ENCODE measurements around the gene PLPP1.

PLPP1 gene

DNA sequence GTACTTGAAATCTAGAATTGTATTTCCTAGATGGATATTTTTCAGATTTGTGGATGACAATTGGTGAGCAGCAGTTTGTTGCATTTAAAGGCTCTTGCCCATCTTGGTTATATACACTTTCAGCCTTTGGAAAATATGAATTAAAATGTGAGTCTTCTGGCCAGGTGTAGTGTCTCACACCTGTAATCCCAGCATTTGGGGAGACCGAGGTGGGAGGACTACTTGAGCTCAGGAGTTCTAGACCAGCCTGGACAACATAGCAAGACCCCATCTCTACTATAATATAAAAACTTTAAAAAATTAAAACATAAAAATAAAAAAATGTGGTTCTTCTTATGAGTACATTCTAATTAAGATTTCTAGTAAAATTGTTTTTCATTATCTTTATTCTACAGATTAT lies 125.0 kb downstream of the PLPP1 start:
- no peak for DNase-seq (ENCODE audit: low read depth, low spot score)

DNA sequence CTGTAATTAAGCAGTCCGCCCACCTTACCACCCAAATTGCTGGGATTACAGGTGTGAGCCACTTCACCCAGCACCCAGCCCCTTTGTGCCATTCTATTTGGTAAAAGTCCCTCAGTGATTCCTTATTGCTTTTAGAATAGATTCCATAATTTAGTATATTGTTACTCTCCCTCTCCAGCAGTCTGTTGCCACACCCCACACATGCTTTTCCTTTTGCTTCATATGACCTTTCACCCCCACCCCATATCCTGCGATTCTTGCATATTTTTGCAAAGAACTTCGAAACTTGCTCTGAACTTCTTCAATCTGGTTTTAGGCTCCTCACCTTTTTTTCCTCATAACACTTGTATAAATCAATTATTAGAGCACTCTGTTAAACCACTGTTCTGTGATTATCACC lies 126.8 kb downstream of the PLPP1 start:
- DNase-seq (ENCODE audit: low read depth, low spot score): no peak

DNA sequence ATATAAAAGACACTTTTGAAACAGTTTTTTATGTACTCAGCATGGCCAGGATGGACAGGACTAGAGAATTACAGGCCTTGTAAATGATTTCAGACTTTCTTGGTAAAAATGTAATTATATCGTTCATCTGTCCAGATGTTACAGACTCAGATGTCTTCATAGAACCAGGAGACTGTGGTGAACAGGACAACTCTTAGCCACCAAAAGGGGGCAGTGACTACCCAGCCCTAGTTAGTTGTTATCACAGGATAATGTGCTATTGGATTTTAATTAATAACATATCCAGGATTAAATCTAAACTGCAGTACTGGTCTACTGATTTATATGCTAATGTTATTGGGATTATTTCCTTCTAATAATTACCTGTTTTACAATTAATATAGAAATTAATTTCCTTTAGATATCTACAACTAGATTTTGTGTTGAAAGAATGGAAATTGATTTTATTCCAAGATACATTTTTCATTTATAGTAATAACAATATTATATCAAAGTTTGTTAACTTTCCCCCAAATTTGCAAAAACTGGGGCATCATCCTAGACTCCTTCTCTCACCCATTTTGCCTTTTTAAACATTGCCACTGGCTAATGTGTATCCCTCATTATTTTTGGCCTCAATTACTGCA lies 127.6 kb downstream of the PLPP1 start:
- DNase-seq (ENCODE audit: low read depth, low spot score): no peak

DNA sequence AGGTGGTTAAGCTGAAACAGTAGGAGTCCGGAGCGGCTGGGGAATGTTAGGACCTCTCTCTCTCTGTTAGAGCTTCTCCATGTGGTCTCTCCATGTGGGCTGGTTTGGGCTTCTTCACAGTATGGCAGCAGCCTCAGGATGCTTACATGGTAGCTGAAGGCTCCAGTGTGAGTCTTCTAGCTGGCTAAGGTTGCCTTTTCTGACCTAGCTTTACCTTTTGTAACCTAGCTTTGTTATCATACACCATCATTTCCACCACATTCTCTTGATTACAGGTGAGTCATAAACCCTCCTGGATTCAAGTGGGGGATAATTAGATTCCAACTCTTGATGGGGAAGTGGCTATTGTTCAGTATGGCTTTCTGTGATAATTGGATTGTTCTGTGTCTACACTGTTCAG lies 128.5 kb downstream of the PLPP1 start:
- no peak for DNase-seq (ENCODE audit: low read depth, low spot score)

DNA sequence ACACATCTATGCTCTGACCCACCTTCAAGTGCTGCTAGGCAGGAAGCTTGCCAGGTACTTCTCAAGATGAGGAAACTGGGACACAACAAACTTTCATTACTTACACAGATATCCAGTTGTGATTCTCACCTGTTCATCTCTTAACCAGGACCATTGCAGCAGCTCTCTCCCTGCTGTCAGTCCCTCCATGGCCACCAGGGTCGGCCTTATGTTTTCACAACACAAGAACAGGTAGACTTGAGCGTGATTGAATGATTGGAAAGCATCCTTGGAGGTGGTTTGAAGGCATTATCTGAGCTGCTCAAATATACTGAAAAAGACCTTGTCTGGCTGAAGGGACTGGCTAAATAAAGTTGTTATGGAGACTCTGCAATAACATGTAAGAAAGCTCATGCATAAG lies 132.6 kb downstream of the PLPP1 start:
- no peak for DNase-seq (ENCODE audit: low read depth, low spot score)

DNA sequence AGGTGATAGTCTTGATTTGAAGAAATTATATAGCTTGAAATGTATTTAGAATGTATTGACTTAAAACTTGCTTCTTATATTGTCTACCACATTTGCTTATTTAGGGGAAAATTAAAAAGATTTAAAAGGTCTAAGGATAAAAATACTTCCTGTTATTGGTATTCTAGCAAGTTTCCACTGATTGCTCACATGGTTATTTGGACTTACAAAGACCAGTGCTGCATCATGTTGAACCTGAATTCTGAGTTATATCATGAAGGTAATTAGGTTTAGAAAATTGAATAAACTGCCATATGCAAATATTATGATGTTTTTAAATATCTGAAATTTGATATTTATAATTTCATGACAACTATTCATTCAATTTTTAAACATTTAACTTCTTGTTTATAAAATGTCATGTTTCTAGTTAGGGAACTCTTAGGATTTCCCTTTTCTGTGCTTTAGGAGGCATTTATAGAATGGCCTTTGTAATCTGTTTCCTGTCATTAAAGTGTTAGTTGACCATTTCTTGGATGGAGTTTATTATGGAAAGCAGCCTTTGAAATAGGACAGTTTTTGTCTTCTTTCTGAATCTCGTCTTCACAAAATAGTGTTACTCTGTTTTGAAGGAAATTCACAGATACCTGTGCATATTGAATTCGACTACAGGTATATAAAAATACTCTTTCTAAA lies 141.1 kb downstream of the PLPP1 start:
- DNase-seq (ENCODE audit: low read depth, low spot score): no peak

DNA sequence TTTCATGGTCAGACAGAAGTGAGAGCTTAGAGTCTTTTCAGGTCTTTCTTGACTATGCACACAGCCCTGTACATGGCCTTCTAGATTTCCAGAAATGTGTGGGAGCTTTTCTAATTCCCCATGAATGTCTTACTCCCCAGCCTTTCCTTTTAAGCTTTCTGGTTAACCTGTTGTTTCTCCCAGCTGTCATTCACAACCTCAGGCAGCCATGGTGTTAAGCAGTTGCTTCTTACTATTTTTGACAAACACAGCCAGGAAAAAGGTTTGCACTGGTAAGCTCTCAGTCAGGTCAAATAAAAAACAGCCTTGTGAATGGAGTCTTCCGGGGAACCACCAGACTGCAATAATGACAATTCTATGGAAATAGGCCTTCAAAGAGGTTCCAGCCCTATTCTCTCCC lies 142.1 kb downstream of the PLPP1 start:
- DNase-seq (ENCODE audit: low read depth, low spot score): no peak

DNA sequence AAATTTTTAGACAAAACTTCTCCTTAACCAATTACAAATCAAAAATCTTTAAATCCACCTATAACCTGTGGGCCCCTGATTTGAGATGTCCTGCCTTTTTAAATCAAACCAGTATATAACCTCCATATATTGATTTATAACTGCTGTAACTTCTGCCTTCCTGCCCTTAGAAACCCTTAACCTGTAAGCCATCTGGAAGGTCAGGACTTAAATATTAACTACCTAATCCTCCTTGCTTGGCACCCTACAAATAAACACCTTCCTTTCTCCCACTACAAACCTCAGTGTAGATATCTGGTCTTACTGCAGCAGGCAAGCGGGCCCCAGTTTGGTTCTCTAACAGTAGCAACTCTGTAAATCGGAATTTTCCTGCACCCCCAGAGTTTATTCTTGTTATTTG lies 143.1 kb downstream of the PLPP1 start:
- no peak for DNase-seq (ENCODE audit: low read depth, low spot score)

DNA sequence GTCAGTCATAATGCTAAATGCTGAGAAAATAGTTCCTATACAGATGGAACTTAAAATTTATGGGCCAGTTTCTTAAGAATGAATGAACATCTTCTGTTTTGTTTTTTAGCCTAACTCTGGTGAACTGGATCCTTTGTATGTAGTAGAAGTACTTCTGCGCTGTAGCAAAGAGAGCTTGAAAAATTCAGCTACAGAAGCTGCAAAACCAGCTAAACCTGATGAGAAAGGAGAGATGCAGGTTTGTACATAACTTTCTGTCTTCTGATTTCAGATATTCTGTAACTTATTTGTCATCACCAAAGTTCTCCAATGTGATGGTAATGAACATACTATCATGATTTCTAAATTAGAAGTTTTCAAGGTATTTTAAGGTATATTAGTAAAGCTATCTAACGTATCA lies 146.9 kb downstream of the PLPP1 start:
- no peak for DNase-seq (ENCODE audit: low read depth, low spot score)

DNA sequence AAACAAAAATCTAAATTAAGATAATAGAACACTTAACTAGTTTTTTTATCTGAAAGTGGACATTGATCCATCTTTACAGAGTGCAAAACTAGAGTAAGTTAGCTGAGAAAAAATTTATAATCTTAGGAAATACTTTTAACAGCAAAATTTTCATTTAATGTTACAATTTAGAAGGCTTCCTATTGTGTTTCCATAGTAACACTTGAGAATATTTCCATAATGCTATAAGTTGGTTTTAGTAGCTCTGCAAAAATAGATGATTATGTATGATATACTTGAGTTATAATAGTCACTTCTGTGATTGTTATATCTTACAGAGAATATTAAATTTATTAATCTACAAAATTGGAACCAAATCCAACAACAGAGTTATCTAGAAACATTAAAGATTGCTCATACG lies 148.4 kb downstream of the PLPP1 start:
- no peak for DNase-seq (ENCODE audit: low read depth, low spot score)

DNA sequence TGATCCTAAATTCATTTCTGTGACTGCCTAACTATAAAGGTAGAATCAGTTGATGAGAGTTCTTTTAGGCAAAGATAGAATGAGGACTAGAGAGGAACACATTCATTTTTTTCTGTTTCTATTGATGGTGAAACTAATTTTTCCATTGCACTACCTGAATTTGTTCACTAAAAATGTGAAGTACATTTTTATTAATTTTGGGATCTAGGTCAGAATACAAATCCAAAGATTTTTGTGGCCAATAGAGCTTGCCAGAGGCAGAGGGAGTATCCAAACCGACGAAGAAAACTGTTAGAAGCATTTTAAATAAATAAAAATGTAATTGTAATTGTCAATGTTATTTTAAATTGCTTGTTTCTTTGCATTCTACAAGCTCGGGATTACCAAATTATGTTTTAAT lies 148.9 kb downstream of the PLPP1 start:
- DNase-seq (ENCODE audit: low read depth, low spot score): no peak

DNA sequence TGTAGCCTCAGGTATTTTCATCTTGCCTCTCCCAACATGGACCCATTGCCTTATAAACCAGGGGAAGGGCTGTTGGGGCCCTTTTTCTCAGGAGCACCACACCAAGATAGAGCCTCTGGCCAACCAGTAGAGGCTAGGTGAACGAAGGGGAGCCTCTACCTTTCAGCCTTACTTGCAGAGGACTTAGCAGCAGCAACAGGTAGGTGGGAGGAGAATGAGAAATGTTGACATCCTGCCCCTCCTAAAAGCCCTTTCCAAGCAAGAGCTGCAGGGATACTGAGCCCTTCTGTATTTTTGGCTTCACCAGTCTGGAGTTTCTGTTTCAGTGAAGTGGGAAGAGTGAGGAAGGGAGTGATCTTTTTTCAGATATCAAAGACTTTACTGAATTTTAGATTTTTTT lies 149.5 kb downstream of the PLPP1 start:
- DNase-seq (ENCODE audit: low read depth, low spot score): no peak

DNA sequence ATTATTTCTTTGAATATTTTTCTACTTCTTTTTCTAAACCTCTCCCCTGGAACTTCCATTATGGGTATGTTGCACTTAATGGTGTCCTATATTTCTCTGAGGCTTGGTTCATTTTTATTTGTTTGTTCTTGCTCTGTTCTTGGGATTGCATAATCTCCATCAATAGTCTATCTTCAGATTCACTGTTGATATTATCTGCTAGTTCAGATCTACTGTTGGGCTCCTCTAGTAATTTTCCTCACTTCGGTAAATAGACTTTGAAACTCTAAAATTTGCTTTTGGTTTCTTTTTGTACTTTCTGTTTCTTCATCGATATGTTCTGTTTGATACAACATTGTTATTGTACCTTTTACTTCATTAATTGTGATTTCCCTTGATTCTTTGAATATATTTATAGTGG lies 150.7 kb downstream of the PLPP1 start:
- DNase-seq (ENCODE audit: low read depth, low spot score): no peak

DNA sequence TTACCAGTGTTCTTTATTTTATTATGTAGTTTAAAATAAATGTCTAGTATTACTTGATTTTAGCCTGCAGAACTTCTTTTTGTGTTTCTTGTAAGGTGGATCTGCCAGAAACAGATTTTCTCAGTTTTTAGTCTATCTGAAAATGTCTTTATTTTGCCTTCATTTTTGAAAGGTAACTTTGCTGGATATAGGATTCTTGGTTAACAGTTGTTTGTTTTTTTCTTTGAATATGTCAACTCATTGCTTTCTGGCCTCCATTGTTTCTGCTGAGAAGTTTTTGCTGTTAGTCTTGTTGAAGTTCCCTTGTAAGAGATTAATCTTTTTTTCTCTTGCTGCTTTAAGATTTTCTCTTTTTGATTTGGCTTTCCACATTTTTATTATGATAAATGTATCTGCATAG lies 151.5 kb downstream of the PLPP1 start:
- DNase-seq (ENCODE audit: low read depth, low spot score): no peak

DNA sequence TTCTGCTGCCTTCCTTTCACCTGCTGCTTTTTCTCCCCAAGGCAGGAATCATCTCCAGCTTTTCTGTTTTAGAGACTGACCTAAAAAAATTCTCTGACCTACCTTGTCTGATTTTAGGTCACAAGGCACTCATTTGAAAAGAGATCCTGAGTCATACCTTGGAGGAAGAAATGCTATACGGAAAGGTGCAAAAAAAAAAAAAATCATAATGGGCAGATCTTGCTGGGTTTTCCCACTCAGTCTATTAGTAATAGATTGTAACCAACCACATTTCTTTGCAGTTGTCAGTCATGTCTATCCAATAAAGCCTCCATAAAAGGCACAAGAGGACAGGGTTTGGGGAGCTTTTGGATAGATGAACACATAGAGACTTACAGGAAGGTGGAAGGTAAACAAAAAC lies 157.0 kb downstream of the PLPP1 start:
- DNase-seq (ENCODE audit: low read depth, low spot score): no peak
